HG02852 (cell line): Measurements from ENCODE around the gene PRKG2.

Experiments
- ATAC-seq: cut with Tn5 transposase; IDR thresholded peaks from one replicate; pipeline ENCODE4 v1.9.1; 2021; ENCODE audit warnings: mild to moderate bottlenecking, moderate library complexity; ENCODE audit not compliant: unreplicated experiment

The PRKG2 gene

DNA sequence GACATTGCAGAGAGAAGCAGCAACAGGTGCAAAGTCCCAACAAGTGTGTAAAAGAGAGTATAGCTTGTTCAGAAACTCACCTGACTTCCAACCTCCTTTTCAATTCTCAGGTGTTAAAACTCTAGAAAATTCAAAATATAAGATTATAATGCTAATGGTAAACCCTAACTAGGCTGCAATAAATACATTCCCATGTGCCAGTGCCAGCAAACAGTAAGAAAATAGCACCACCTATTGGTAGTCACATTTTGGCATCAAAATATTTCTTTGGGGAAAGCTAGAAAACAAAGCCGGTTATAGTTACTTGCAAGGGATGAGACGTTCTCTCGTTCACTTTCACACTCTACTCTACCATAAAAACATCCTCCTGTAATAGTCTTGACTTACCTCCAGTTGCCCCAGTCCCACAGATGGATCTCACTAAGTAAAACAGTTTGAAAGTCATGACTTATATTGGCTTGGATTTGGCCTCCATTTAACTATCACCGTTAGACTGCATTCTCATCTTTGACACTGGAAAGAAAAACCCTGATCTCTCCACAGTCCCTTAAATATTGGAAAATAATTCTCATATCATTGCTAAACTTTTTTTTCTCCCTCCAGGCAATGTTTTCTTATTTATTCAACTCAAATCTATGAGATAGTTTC lies 174.9 kb downstream of the PRKG2 start:
- ATAC-seq = no peak

- ATAC-seq = peak; percentile 56
Observed at GRCh38 chr4:81039351-81039972, 175.6 kb downstream of the PRKG2 start.

GRCh38 chr4:81038636-81039350 lies 176.2 kb downstream of the PRKG2 start:
- peak; percentile 38 for ATAC-seq
